ENCODE results near the gene DPYSL3.

DPYSL3 gene

DNA sequence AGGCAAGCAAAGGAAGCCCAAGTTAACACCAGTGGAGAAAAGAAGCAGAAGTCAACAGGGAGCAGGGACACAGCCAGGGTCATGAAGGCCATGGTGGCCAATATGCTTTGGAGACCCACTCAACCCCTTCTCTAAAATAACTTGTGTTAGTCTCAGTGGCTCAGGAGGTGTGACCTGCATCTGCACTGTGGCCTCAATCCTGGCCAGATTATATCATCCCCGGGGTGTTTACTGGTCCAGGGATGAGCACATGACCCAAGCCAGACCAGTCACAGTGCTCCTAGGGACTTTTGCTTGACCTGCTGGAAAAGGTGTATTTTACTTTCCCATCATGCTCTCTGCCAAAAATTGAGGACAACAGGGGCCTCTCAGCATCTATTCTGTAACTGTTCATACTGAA is 105.2 kb downstream of the DPYSL3 start:
- DNase-seq (ENCODE audit: low read depth, low spot score) = no peak

DNA sequence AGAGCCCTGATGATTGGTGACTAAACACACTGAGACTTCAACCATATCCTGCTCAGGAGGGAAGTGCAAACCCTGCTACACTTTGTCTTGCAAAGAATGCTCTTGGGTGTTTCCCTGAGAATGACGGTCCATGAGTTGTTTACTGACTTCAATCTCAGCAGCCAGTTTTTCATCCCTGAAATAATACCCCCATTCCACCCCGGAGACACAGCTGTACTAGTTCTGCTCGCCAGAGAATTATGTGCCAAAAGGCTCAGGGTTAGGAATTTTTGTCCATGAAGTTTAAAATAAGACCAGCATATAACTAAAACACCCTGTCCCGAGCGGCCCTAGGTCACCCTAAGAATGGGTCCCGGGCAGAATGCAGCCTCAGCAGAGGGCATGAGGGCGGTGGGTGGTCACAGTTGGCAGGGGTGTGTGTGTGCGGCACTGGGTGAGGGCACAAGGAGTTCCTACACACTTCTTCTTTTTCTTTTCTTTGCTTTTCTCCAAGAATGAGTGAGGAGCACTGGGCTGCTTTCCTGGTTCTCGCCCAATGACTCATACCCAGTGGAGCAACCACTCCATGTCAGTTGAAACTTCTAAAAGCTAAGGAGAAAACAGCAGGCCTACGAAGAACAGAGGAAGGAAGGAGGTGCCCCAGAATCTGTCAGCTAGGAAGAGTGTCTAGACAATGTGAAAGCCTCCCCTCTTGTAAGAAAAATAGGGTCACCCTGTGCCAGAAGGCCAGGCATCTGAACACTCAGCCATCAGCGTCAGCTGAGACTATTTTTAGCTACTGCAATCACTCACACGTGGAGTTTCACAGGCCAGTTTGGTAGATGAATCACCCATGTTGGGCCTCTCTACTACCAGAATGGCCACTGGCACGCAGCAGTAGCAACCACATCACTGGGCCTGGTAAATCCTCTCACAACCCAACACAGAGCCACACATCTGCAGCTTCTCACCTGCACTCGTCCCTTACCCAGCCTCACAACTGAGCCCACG is 105.9 kb downstream of the DPYSL3 start:
- DNase-seq (ENCODE audit: low read depth, low spot score) = peak; percentile 36

DNA sequence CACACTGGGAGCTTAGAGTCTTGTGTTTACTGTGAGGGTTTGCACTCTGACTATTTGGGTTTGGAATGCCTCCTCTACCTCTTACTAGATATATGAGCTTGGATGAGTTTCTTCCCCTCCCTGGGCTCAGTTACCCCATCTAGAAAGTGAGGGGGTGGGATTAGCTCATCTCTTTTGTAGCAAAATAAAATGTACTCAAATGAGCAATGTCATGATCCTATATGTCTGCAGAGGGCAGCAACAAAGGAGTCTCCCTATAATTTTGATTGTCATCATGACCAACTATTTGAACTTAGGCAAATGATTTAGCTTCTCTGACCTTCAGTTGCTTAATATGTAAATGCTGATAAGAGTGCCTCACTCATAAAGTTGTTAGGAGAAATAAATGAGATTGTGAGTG is 109.0 kb downstream of the DPYSL3 start:
- DNase-seq (ENCODE audit: low read depth, low spot score) = no peak

DNA sequence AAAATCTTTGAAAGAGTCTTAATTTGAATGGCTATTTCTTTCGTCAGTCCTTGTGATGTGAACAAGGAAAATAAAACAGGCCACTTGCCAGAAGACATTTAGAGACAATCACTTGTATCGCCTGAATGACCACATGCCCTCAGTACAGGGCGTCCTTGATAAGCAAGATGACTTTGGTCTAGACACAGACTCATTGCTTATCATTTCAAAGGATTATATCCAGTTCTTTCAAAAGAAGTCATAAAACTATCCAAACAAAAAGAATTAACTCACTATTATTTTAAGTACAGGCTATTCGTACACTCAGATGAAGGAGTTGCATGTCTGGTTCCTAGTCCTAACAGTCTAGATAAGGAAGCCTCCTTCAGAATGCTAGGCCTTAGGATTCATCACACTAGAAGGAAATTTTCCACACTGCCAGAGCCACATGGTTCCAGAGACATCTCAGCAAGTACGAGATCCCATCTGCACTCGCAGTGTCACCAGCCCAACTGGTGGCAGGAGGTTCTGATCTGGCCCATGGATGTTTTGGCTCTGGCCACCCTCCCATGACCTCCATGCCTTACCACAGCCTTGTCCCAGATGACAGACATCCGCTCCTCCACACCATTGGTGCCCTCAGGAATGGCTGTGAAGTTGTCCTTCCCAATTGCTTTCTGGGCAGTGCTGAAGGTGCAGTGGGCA is 109.6 kb downstream of the DPYSL3 start:
- DNase-seq (ENCODE audit: low read depth, low spot score) = no peak

DNA sequence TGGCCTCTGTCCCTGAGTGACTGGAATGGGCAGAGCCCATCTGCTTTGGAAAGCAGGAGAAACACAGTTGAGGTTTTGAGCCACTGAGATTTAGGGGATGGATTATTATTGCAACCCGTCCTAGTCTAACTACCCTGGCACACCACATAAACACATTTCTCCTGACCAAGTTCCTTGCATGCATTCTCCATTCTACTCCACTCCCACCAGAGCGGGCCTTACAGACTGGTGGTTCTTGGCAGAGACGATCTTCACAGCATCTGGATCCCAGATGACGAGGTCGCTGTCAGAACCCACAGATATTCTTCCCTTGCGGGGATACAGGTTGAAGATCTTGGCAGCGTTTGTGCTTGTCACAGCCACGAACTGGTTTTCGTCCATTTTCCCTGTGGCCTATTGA is 111.0 kb downstream of the DPYSL3 start:
- no peak for DNase-seq (ENCODE audit: low read depth, low spot score)

DNA sequence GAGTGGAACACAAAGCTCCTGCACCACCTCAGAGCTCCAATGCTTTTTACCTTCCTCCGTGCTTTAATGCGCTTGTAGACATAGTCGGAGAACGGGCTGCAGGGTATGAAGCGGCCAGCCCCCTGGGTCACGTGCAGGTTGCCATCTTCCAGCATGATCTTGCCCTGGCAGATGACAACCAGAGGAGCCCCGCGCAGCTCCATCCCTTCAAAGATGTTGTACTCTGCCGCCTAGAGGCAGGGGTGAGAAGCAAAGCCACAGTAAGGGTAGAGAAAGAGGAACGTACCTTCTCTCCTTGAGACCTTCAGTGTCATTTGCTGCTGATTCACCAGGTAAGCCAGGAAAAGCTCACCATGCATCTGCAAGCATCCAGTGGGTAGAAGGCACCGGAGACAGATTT is 112.3 kb downstream of the DPYSL3 start:
- DNase-seq (ENCODE audit: low read depth, low spot score) = no peak

DNA sequence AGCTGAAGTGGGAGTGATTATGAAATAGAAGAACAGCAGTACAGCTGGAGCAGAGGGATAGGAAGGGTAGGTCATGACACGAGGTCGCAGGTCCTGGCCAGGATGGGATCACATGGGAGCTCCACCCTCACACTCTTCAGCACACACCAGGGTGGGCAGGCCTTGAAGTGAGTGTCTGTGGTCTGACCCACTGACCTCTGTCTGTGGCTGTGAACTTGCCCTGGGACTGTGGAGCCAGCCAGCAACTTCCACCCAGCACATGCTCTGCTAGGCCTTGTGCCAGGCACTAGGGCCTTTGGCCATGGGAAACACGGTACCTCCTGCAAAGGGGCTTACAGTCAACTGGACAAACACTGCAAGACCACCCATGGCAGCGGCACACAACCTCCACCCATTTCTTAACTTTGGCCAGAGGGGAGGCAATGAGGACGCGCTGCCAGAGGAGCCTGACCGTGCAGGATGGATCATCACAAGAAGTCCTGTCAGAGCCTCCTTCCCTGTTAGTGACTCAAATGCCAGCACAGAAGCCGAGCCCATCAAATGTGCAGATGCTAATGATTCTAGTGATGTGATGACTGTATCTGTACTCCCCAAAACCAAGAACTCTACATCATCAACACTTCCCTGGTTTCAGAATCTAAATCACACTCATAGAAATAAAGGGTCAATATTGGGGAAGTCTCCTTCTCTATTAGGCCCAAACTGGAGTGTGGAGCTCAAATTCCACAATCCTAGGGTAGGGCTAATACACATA is 113.6 kb downstream of the DPYSL3 start:
- DNase-seq (ENCODE audit: low read depth, low spot score) = no peak

DNA sequence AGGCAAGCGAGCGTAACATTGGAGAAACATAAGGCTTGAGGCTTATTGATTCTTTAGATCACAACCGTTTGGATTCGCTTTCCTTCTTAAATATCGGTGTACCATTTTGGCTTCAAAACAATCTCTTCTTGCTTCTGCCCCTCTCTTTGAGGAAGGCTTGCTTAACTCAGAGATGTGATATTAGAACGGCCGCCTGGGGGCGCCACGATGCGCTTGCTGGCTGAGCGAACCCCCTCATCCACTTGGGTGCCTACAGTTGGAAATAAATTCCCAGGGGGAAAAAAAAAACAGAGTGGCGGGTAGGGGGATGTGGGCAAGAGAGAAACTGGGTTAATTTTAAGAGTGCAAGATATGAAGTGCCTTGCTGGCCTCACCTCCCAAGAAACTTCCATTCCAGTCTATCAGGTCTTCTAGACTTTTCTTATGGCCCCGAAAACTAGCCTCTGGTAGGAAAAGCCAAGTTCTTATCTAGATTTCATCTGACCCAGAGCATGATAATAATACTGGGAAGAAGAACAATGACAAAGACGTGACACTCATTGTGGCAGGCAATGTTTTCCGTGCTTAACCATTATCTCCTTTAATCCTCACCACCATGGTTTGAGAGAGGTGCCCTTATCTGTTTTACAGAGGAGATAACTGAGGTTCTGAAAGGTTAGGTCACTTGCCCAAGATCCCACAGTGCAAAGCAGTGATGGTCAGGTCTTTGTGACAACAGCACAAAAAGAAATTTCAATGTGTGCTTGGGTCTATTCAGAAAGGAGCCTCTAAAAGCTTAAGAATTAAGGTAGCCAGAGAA is 115.8 kb downstream of the DPYSL3 start:
- DNase-seq (ENCODE audit: low read depth, low spot score) = no peak

DNA sequence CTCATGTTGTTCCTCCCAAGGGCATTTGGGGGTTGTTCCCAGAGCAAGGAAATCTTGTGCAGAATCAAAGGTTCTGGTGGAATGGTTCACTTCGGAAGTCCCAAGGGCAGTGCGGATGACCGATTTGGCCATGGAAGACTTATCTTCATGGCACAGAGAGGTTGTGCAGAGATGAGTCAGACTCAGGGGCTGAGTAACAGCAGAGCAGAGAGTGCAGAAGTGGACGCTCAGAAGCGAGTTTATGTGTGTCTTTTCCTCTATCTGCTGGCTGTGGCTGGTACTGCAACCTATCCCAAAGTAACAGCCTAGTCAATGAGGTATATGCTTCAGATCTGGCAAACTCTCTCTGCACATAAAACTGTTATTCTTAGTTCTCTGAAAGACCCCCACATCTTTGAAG is 118.1 kb downstream of the DPYSL3 start:
- no peak for DNase-seq (ENCODE audit: low read depth, low spot score)

DNA sequence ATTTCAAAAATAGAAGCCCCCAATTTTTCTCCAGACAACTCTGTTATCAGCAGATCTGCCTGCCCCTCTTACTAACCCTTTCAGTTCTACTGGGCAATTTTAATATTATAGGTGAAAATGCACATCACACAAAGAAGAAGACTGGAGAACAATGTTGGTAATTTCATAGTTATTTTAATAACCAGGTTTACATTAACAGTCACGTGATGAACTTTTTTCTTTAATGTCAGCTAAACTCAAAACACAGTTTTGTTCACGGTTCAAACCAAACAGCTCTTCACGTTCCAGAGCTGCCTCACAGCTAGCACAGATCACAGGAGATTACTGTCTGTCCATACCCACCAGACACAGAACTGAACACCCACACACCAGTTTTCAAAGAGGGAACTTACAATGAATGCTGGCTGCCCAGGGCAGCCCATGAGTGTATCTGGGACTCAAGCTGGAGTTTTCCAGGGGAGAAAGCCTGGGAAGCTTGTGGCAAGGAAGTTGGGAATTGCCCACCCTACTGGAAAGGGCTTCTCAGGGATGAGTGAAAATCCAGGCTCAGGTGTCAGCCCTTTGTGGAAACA is 119.1 kb downstream of the DPYSL3 start:
- no peak for DNase-seq (ENCODE audit: low read depth, low spot score)

DNA sequence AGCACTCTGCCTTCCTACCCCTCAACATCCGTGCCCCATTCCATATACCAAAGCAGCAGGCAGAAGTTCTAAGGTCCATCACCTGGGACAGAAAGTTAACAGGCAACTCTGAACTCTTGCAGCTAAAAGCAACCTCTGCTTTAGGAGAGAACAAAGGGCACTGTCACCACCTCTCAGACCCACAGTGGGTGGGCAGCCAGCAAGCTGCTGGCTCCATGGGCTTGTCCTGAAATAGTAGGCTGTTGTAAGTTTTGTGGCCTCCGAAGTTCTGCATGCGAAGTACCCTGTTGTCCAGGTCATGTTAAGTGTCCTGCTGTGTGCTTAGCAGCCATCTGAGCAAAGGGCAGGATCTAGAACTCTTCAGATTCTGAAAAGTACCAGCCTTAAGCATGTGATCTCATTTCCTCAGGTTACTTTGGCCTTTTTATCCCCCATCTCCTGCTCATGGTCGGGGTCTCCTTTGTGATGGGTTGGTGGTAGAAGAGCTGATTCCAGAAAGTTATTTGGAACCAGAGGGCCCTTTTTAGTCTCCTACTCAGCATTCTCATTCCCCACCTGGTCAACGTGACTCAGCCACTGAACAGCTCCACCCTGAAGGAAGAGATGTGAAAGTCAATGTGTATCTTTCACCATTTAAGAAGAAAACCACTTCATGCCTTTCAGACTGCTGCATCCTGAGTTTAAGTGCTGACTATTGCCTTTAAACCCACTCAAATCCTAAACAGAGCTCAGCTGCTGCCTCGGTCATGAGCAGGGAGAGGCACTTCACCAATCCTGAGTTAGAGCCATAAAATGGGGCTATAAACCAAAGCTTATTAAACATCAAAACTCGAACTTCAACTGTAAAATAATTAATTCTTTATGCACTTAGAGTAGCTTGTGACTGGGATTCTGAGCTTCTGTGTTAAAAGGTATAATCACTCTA is 121.4 kb downstream of the DPYSL3 start:
- no peak for DNase-seq (ENCODE audit: low read depth, low spot score)

DNA sequence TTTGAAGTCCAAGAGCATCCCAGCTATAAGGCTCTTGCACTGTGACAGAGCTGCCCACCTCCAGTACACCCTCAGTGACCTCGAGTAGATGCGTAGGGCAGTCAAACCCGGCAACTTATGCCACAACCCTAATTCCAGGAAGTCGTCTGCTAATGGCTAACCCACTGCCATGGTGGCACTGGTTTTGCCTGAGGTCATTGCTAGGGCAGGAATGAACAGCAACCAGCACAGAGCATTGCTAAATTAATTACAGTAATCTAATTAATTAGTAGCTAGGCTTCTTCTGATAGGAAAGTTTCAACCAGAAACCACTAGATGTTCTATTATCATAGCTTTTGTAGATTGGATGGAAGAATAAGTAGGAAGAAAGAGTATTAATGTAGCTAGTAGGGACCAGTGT is 122.8 kb downstream of the DPYSL3 start:
- DNase-seq (ENCODE audit: low read depth, low spot score) = no peak

DNA sequence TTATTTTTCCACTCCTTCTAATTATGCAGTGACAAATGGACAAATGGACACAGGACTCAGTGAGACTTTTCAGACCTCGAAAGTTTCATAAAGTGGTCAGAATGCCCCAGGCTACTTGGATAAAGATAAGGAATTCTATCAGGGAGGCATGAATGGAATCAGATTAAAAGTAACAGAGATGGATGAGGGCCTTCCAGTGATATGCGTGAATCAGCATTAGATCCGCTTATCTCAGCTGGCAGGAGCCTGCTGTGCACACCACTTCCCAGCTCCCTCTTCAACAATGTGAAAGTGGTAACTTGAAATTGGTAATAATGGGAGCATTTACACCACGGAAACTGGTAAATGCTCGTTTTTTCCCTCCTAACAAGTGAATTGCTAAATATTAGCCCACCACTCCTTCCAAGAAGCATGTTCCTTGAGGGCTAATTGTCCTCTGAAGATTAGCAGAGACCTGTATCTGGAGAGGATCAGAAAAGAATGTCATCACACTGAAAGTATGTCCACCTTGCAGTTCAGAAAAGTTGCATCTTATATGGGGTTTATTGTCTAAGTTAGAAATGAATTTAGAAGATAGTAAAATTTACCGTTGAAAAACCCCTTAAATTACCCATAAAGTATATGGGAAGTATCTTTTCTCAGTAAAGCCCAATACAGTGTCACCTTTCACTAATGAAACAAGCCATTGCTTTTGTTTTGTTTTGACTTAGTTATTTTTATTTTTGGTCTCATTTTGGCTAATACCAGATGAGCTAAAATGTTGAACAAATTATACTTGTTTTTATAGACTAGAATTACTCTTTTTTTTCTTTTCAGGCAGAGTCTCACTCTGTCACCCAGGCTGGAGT is 125.3 kb downstream of the DPYSL3 start:
- no peak for DNase-seq (ENCODE audit: low read depth, low spot score)

DNA sequence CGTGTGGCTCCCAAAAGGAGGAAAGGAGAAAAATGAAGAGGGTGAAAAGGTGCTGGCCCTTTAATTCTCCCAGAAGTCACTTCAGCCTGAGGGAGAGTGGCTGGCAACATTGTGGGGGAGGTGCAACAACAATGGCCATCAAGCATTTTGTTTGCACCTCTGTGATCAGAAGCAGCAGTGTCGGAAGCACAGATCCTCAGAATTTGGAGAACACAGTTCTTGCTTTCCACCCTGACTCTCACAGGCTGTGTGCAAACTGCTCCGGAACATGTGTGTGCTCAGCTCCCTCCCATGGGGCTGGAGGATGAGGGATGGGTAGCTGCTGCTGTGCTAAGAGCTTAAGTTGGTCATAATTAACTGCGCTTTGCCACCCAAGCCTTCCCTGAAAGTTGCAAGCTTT is 127.1 kb downstream of the DPYSL3 start:
- DNase-seq (ENCODE audit: low read depth, low spot score) = no peak

DNA sequence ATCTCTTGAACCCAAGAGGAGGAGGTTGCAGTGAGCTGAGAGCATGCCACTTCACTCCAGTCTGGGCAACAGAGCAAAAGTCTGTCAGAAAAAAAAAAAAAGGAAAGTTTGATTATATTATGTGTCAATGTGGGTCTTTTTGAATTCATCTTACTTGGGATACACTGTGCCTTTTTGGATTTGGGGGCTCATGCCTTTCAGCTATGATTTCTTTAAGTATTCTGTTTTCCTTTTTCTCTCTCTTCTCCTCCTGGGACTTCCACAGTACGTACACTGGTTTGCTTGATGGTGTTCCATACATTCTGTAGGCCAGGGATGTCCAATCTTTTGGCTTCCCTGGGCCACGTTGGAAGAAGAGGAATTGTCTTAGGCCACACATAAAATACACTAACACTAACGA is 128.3 kb downstream of the DPYSL3 start:
- DNase-seq (ENCODE audit: low read depth, low spot score) = no peak

DNA sequence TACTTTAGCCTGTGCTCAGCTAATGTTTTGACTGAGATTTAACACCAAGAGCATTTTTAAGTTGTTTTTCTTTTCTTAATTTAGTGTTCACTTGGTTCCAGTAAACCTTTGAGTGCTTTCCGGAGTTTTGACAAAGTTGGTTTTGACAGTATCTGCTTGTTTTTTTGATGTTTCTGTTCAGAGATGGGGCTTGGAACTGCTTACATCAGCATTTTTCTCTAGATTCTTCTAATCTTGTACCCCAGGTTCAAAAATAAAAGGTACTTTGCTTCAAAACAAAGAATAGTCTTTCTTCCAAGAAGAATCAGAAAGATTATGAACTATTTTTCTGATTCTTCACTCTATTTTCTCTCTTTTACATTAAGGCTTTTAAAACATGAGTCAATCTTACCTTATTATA is 132.2 kb downstream of the DPYSL3 start:
- DNase-seq (ENCODE audit: low read depth, low spot score) = no peak

DNA sequence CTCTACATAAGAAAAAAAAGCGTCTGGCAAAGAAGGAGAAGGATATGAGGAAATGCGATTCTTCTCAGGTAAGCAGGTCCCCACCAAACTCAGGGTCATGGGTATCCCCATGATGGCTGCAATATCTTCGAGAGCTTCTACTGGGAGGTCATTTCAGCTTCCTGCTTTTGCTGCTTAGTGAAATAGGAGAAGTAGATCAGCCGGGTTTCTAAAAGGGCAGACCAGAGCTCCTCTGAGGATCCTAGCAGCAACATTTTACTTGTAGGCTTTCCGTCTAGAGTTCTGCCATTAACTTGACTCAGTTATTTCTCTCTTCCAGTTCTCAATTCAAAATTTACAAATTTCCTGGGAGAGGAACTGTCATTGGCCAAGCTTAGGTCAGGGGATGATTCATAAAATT is 134.7 kb downstream of the DPYSL3 start:
- no peak for DNase-seq (ENCODE audit: low read depth, low spot score)

DNA sequence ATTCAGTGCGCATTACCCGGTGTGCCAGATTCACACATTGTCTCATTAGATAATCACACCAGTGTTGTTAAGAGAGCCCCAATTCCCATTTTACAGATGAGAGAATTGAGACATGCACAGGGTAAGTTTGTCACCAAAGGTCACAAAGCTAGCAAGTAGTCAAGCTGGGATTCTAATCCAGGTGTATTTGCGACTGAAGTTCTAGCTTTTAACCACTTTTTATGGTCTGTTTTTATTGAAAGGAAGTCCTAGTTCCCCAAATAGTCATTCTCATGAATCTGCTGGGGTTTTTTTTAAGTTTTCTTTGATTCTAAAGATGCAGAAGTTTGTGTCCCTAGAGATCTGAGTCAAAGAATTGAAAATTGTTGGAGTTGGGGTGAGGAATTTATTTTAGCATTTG is 136.5 kb downstream of the DPYSL3 start:
- DNase-seq (ENCODE audit: low read depth, low spot score) = no peak

DNA sequence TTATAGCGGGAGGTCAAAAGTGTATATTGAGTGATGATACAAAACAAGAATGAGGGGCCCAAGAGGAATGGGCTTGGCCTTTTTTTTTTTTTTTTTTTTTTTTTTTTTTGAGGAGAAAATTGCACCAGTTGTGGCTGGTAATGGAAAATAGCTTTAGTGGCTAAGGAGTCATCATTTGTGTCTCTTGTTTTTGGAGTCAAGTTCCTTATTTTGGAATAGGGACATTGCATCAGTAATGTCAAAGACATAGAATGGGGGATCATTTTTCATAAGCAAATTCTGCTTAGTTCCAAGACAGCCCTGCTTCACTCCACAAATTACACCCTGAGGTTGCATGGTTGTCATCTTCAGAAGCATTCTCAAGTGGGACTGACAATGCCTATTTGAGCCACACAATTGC is 137.7 kb downstream of the DPYSL3 start:
- no peak for DNase-seq (ENCODE audit: low read depth, low spot score)
